Testis (tissue), 2 donors: ENCODE measurements around the gene NRP1.

Experiments used
- POLR2A ChIP-seq: fragments of 450-650 bp; IDR thresholded peaks from one replicate; pipeline ENCODE4 v1.6.1; 2017; ENCODE audit warnings: antibody characterized with exemption, mild to moderate bottlenecking, moderate library complexity
- TF ChIP-seq, protein P1 (sequence below), 3 experiments: fragments of 450-650 bp in 2 of 3; fragments of 200-600 bp in 1 of 3; sonication (generic) in 1 of 3; IDR thresholded peaks; one replicate each; pipeline ENCODE4 v1.5.1; 2016 to 2019; ENCODE audit warnings: antibody characterized with exemption in 3 of 3, mild to moderate bottlenecking in 2 of 3, moderate library complexity in 1 of 3

DNA sequence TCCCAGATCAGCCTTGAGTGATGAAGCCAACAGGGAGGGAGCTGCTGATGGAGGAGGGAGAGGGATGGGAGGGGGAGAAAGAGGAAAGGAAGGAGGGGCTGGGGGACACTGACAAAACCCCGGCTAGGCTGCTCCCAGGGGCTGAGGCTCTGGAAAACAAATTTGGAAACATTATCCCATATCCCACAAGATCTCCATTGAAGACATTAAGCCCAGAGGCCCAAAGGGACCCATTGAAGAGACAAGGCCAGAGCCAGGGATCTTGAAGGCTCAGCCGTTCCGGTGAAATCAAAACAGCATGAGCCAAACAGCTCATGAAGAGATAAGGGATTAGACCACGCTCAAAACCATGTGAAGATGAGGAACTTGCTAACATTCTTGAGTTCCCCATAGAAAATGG is 192.2 kb downstream of the NRP1 start:
- TF ChIP-seq, protein P1, sequence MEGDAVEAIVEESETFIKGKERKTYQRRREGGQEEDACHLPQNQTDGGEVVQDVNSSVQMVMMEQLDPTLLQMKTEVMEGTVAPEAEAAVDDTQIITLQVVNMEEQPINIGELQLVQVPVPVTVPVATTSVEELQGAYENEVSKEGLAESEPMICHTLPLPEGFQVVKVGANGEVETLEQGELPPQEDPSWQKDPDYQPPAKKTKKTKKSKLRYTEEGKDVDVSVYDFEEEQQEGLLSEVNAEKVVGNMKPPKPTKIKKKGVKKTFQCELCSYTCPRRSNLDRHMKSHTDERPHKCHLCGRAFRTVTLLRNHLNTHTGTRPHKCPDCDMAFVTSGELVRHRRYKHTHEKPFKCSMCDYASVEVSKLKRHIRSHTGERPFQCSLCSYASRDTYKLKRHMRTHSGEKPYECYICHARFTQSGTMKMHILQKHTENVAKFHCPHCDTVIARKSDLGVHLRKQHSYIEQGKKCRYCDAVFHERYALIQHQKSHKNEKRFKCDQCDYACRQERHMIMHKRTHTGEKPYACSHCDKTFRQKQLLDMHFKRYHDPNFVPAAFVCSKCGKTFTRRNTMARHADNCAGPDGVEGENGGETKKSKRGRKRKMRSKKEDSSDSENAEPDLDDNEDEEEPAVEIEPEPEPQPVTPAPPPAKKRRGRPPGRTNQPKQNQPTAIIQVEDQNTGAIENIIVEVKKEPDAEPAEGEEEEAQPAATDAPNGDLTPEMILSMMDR (IDR thresholded peaks at IDR 0.05) = no peak
- TF ChIP-seq POLR2A = no peak
